Astrocyte (in vitro differentiated cells and primary cell): ENCODE measurements around the gene PRKAR2B. TPM values are rescaled to one million over a fixed set of nuclear protein-coding genes. Genes with fewer than 3 reads are reported as not detected.

Source experiments
- DNase-seq: peaks from one replicate; pipeline ENCODE4 v3.0.0-alpha.2; 2010; ENCODE audit warnings: low read depth
- FAIRE-seq: peaks from 2 replicates; lab custom pipeline; 2011; peaks lifted over from hg19 to GRCh38; lab: Jason Lieb, UNC
- H2AFZ ChIP-seq: 2 replicates; pipeline ENCODE4 v1.6.0; 2012; ENCODE audit warnings: low read depth, low read length, inconsistent platforms
- H3K27ac ChIP-seq: 2 replicates; pipeline ENCODE4 v1.5.1; 2011; ENCODE audit warnings: low read depth, low read length, inconsistent platforms
- H3K27me3 ChIP-seq: 2 replicates; pipeline ENCODE4 v1.6.0; 2011; ENCODE audit warnings: low read length, inconsistent platforms; ENCODE audit not compliant: insufficient read depth
- H3K36me3 ChIP-seq: 2 replicates; pipeline ENCODE4 v1.5.1; 2011; ENCODE audit warnings: low read length, inconsistent platforms; ENCODE audit not compliant: insufficient read depth
- H3K4me1 ChIP-seq: 2 replicates; pipeline ENCODE4 v1.5.1; 2011; ENCODE audit warnings: low read length, inconsistent platforms; ENCODE audit not compliant: insufficient read depth
- H3K4me2 ChIP-seq: 2 replicates; pipeline ENCODE4 v1.6.0; 2012; ENCODE audit warnings: low read length, inconsistent platforms
- H3K4me3 ChIP-seq: 2 replicates; pipeline ENCODE4 v1.5.1; 2011; ENCODE audit warnings: low read depth, mild to moderate bottlenecking, low read length, inconsistent platforms; ENCODE audit not compliant: insufficient read depth
- H3K79me2 ChIP-seq: 2 replicates; pipeline ENCODE4 v1.6.0; 2012; ENCODE audit warnings: mild to moderate bottlenecking, low read length, inconsistent platforms; ENCODE audit not compliant: insufficient read depth
- H3K9ac ChIP-seq: 2 replicates; pipeline ENCODE4 v1.6.0; 2012; ENCODE audit warnings: mild to moderate bottlenecking, low read length, inconsistent platforms
- H3K9me3 ChIP-seq: 2 replicates; pipeline ENCODE4 v1.5.1; 2012; ENCODE audit warnings: low read depth, mild to moderate bottlenecking, low read length, inconsistent platforms; ENCODE audit not compliant: insufficient read depth
- H4K20me1 ChIP-seq: 2 replicates; pipeline ENCODE4 v1.6.0; 2012; ENCODE audit warnings: low read length, inconsistent platforms; ENCODE audit not compliant: insufficient read depth
- H3K27ac Mint-ChIP-seq: one replicate; pipeline ENCODE4 v1.8.0; 2021; ENCODE audit warnings: mild to moderate bottlenecking, mixed read lengths; ENCODE audit not compliant: unreplicated experiment
- H3K27me3 Mint-ChIP-seq: one replicate; pipeline ENCODE4 v1.8.0; 2021; ENCODE audit warnings: low read depth, mixed read lengths; ENCODE audit not compliant: unreplicated experiment
- H3K36me3 Mint-ChIP-seq: one replicate; pipeline ENCODE4 v1.8.0; 2021; ENCODE audit warnings: low read depth, mixed read lengths; ENCODE audit not compliant: unreplicated experiment
- H3K4me1 Mint-ChIP-seq: one replicate; pipeline ENCODE4 v1.8.0; 2021; ENCODE audit warnings: low read depth, mixed read lengths; ENCODE audit not compliant: unreplicated experiment
- H3K4me3 Mint-ChIP-seq: one replicate; pipeline ENCODE4 v1.8.0; 2021; ENCODE audit warnings: mild to moderate bottlenecking, moderate library complexity, mixed read lengths; ENCODE audit not compliant: unreplicated experiment
- H3K9me3 Mint-ChIP-seq: one replicate; pipeline ENCODE4 v1.8.0; 2021; ENCODE audit warnings: mild to moderate bottlenecking, mixed read lengths; ENCODE audit not compliant: unreplicated experiment
- CTCF ChIP-seq: IDR thresholded peaks from 2 replicates; pipeline ENCODE4 v1.5.1; 2011; ENCODE audit warnings: low read depth, mild to moderate bottlenecking, inconsistent platforms, low read length, moderate library complexity; ENCODE audit not compliant: insufficient read depth
- EZH2 ChIP-seq: IDR thresholded peaks from 2 replicates; pipeline ENCODE4 v1.6.1; 2012; ENCODE audit warnings: mild to moderate bottlenecking, low read length, inconsistent platforms; ENCODE audit not compliant: insufficient read depth
- total RNA-seq: library from RNA; stranded (reverse); gene quantifications from 2 replicates; pipeline ENCODE4 v1.2.1, GENCODE V29; 2021

PRKAR2B gene
- total RNA-seq, 1 donor from 2014 or later: 7.6 TPM

GRCh38 chr7:107206706-107207105 lies 162.2 kb downstream of the PRKAR2B start:
- peaks cover 16% of the 10 kb centered on the region for H3K36me3 Mint-ChIP-seq
- no peak for TF ChIP-seq EZH2
- no peak for TF ChIP-seq CTCF
- FAIRE-seq: no peak

GRCh38 chr7:107207459-107207858 lies 163.0 kb downstream of the PRKAR2B start:
- Mint-ChIP-seq H3K9me3 (no peaks in the 10 kb centered on the region), H3K4me1 (peaks cover 9% of the 10 kb centered on the region), H3K27ac (no peak overlapping the region), H3K36me3 (peaks cover 16% of the 10 kb centered on the region), H3K4me3 (no peak overlapping the region), H3K27me3 (no peaks in the 10 kb centered on the region)
- Histone ChIP-seq H3K79me2 (no peaks in the 10 kb centered on the region), H3K27ac (no peak overlapping the region), H3K9me3 (no peaks in the 10 kb centered on the region), H4K20me1 (no peaks in the 10 kb centered on the region), H3K27me3 (no peaks in the 10 kb centered on the region), H3K36me3 (peaks cover 17% of the 10 kb centered on the region), H3K4me3 (no peak overlapping the region), H3K4me1 (no peaks in the 10 kb centered on the region), H2AFZ (no peak overlapping the region), H3K4me2 (no peak overlapping the region), H3K9ac (no peak overlapping the region)
- TF ChIP-seq EZH2 (no peak), CTCF (no peak)
- no peak for DNase-seq
- FAIRE-seq: no peak

More at GRCh38 chr7:107206706-107207105, 162.2 kb downstream of the PRKAR2B start:
- Histone ChIP-seq H2AFZ (no peak overlapping the region), H3K27me3 (no peaks in the 10 kb centered on the region), H3K9me3 (no peaks in the 10 kb centered on the region), H3K79me2 (no peaks in the 10 kb centered on the region), H3K4me2 (no peak overlapping the region), H3K9ac (no peak overlapping the region), H3K4me3 (no peak overlapping the region), H4K20me1 (no peaks in the 10 kb centered on the region), H3K27ac (no peak overlapping the region), H3K4me1 (no peaks in the 10 kb centered on the region), H3K36me3 (peaks cover 17% of the 10 kb centered on the region)
- Mint-ChIP-seq H3K27ac (no peak overlapping the region), H3K27me3 (no peaks in the 10 kb centered on the region), H3K4me1 (peaks cover 9% of the 10 kb centered on the region), H3K9me3 (no peaks in the 10 kb centered on the region), H3K4me3 (no peak overlapping the region)
- no peak for DNase-seq

- Mint-ChIP-seq H3K4me3 (no peak overlapping the region), H3K36me3 (peaks cover 18% of the 10 kb centered on the region), H3K27ac (peak overlapping the region; percentile 64), H3K9me3 (no peaks in the 10 kb centered on the region), H3K4me1 (peaks cover 9% of the 10 kb centered on the region), H3K27me3 (no peaks in the 10 kb centered on the region)
- Histone ChIP-seq H3K27ac (no peak overlapping the region), H3K9me3 (no peaks in the 10 kb centered on the region), H3K4me3 (no peak overlapping the region), H3K79me2 (no peaks in the 10 kb centered on the region), H3K27me3 (no peaks in the 10 kb centered on the region), H2AFZ (no peak overlapping the region), H3K4me2 (peak overlapping the region; percentile 11), H4K20me1 (no peaks in the 10 kb centered on the region), H3K36me3 (peaks cover 12% of the 10 kb centered on the region), H3K9ac (no peak overlapping the region), H3K4me1 (no peaks in the 10 kb centered on the region)
- TF ChIP-seq CTCF: no peak
- TF ChIP-seq EZH2: no peak
- DNase-seq (no peak), FAIRE-seq (no peak)
Measured at GRCh38 chr7:107208024-107208521, 163.6 kb downstream of the PRKAR2B start.
